ACC112 (cell line): ENCODE results near the gene CCSER1.

Source experiments
- H2AFZ ChIP-seq: fragments of 200-600 bp; sonication (generic); one replicate; pipeline ENCODE4 v1.6.0; 2017; ENCODE audit warnings: antibody characterized with exemption, low read length; ENCODE audit not compliant: unreplicated experiment
- H3K27ac ChIP-seq: fragments of 200-600 bp; sonication (generic); 2 replicates; pipeline ENCODE4 v1.5.1; 2014; ENCODE audit warnings: low read depth, mild to moderate bottlenecking, antibody characterized with exemption, low read length, moderate library complexity
- H3K27me3 ChIP-seq: fragments of 200-600 bp; sonication (generic); 2 replicates; pipeline ENCODE4 v1.6.1; 2014; ENCODE audit warnings: mild to moderate bottlenecking, antibody characterized with exemption, low read length, moderate library complexity, mixed read lengths; ENCODE audit not compliant: insufficient read depth
- H3K36me3 ChIP-seq: fragments of 200-600 bp; sonication (generic); 2 replicates; pipeline ENCODE4 v1.6.1; 2016; ENCODE audit warnings: mild to moderate bottlenecking, antibody characterized with exemption, low read length, moderate library complexity, mixed read lengths; ENCODE audit not compliant: insufficient read depth
- H3K4me1 ChIP-seq: fragments of 200-600 bp; sonication (generic); one replicate; pipeline ENCODE4 v1.6.1; 2016; ENCODE audit warnings: low read length, mixed read lengths; ENCODE audit not compliant: insufficient read depth, unreplicated experiment, control insufficient read depth
- H3K4me3 ChIP-seq: fragments of 200-600 bp; sonication (generic); 2 replicates; pipeline ENCODE4 v1.5.1; 2014; ENCODE audit warnings: mild to moderate bottlenecking, low read depth, low read length
- H3K79me2 ChIP-seq: fragments of 200-600 bp; sonication (generic); one replicate; pipeline ENCODE4 v1.6.0; 2016; ENCODE audit warnings: low read length; ENCODE audit not compliant: control insufficient read depth, unreplicated experiment, insufficient read depth

CCSER1 gene

DNA sequence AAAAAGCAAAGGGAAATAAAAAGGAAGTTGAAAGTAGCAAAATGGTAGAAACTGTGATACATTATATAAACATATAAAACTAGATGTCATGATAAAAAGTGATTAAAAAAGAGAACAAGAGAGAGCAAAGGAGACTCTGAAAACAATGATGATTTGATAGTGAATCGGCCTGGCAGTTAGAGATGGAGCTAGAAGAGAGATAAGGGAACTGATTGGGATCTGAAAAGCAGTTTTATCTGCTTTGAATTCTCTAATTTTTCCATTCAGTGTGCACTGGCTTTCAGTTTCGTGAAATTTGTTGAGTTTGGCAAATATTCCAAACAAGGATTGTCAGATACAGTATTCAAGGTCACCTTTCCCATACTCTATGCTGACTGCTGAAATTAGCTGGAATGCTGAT is 21.9 kb upstream of the CCSER1 start:
- no peaks in the 10 kb centered on the region for H3K4me1 ChIP-seq
- H3K36me3 ChIP-seq, result no peaks in the 10 kb centered on the region
- no peak overlapping the region for H3K27ac ChIP-seq
- H3K27me3 ChIP-seq, result no peaks in the 10 kb centered on the region
- no peak overlapping the region for H3K4me3 ChIP-seq
- H2AFZ ChIP-seq, result no peak overlapping the region
- no peaks in the 10 kb centered on the region for H3K79me2 ChIP-seq

GRCh38 chr4:90112715-90113114 is 14.5 kb upstream of the CCSER1 start:
- H3K4me3 ChIP-seq, result no peak overlapping the region
- H3K79me2 ChIP-seq, result no peaks in the 10 kb centered on the region
- H2AFZ ChIP-seq, result no peak overlapping the region
- no peak overlapping the region for H3K27ac ChIP-seq
- no peaks in the 10 kb centered on the region for H3K27me3 ChIP-seq
- H3K36me3 ChIP-seq, result no peaks in the 10 kb centered on the region
- no peaks in the 10 kb centered on the region for H3K4me1 ChIP-seq

GRCh38 chr4:90113881-90114457 is 13.2 kb upstream of the CCSER1 start:
- Histone ChIP-seq H2AFZ (no peak overlapping the region), H3K4me3 (no peak overlapping the region), H3K79me2 (no peaks in the 10 kb centered on the region)

DNA sequence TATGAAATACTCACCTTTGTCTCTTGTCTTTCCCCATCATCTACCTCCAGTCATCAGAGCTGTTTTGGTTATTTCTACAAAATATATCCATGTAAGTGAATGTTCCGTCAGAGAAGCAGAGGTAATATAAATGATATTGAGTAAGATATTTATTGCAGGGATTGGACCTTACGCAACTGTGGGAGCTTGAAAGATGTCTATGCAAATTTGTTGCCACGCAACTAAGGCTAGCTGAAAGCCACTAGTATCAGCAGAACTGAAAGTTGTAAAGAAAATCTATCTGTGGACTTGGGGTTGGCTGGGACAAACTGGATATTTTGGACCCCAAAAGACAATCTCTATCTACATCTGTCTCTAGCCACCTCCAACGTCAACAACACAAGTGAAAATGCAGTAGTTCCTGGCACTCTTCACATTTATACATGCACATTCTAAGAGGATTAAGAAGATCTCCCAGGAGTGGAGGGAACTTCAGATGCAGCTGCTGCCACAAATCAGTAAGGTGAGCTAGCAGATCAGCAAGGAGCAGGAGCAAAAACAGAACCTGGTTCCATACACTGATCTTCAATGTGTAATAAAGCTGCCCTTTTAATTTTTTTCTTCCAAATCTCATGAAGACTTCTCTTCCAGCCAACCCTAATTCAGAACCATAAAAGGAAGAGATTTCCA is 8.5 kb upstream of the CCSER1 start:
- H3K36me3 ChIP-seq, result no peaks in the 10 kb centered on the region
- H3K27ac ChIP-seq, result no peak overlapping the region
- H3K79me2 ChIP-seq, result no peaks in the 10 kb centered on the region
- H3K4me1 ChIP-seq, result no peaks in the 10 kb centered on the region
- H3K27me3 ChIP-seq, result no peaks in the 10 kb centered on the region
- no peak overlapping the region for H3K4me3 ChIP-seq
- no peak overlapping the region for H2AFZ ChIP-seq

More at GRCh38 chr4:90113881-90114457, 13.2 kb upstream of the CCSER1 start:
- H3K4me1 ChIP-seq, result no peaks in the 10 kb centered on the region
- no peaks in the 10 kb centered on the region for H3K27me3 ChIP-seq
- no peaks in the 10 kb centered on the region for H3K36me3 ChIP-seq
- H3K27ac ChIP-seq, result no peak overlapping the region

GRCh38 chr4:90120037-90120436 is 7.2 kb upstream of the CCSER1 start:
- Histone ChIP-seq H3K4me1 (no peaks in the 10 kb centered on the region), H3K27me3 (peaks cover 2% of the 10 kb centered on the region), H2AFZ (no peak overlapping the region), H3K79me2 (no peaks in the 10 kb centered on the region), H3K36me3 (no peaks in the 10 kb centered on the region), H3K27ac (no peak overlapping the region), H3K4me3 (no peak overlapping the region)

DNA sequence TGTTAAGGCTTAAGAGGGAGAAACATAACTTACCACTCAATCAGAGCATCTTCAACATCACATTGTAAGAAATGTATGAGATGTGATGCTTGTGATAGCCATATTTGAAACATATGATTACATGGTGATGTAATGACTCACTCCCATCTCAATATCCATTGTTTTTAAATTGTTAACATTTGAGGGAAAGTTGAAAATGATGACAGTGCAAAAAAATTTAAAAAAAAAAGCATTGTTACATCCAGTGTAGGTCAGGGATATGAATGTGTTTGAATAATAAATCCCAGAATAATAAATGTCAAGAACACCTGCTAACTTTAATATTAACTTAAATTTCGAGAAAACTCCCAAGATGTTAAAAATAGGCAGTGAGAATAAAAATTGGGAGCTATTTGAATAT is 6.4 kb upstream of the CCSER1 start:
- Histone ChIP-seq H2AFZ (no peak overlapping the region), H3K4me1 (no peaks in the 10 kb centered on the region), H3K27me3 (peaks cover 10% of the 10 kb centered on the region), H3K4me3 (no peak overlapping the region), H3K36me3 (no peaks in the 10 kb centered on the region), H3K79me2 (no peaks in the 10 kb centered on the region), H3K27ac (no peak overlapping the region)

GRCh38 chr4:90121676-90122354 is 5.4 kb upstream of the CCSER1 start:
- peaks cover 20% of the 10 kb centered on the region for H3K27me3 ChIP-seq
- no peaks in the 10 kb centered on the region for H3K4me1 ChIP-seq
- H3K36me3 ChIP-seq, result no peaks in the 10 kb centered on the region
- no peak overlapping the region for H3K4me3 ChIP-seq
- H3K79me2 ChIP-seq, result no peaks in the 10 kb centered on the region
- no peak overlapping the region for H2AFZ ChIP-seq
- no peak overlapping the region for H3K27ac ChIP-seq

DNA sequence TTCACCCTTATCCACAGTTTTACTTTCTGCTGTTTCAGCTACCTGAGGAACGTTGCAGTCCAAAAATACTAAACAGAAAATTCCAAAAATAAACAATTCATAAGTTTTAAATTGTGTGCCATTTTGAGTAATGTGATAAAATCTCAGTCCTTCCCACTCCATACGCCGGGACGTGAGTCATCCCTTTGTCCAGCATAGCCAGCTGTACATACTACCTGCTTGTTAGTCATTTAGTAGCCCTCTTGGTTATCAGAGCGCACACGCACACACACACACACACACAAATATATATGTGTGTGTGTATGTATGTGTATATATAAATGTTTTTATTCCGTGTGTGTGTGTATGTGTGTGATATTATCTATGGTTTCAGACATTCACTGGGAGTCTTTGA is 4.8 kb upstream of the CCSER1 start:
- Histone ChIP-seq H3K4me1 (no peaks in the 10 kb centered on the region), H3K4me3 (no peak overlapping the region), H3K79me2 (no peaks in the 10 kb centered on the region), H2AFZ (no peak overlapping the region), H3K27ac (no peak overlapping the region), H3K36me3 (no peaks in the 10 kb centered on the region), H3K27me3 (peaks cover 25% of the 10 kb centered on the region)

DNA sequence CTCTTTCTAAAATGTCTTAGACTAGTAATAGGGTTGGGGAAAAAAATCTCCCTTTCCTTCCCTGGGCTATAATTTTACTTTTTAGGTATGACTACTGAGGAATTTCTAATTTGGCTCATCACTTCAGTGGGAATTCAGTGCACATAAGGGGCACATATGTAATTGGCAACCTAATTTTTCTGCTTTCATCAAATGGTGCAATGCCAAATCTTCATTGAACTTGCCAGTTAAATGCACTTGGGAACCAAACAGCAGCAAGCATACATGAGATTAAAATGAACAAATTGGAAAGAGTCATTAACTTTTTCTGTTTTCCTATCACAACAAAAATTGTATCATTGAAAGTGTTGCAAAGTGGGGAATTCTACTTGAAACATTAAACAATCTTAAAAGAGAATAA is 2.9 kb upstream of the CCSER1 start:
- peaks cover 45% of the 10 kb centered on the region for H3K27me3 ChIP-seq
- no peak overlapping the region for H3K27ac ChIP-seq

GRCh38 chr4:90126805-90127204 is 389 bp upstream of the CCSER1 start:
- Histone ChIP-seq H2AFZ (no peak overlapping the region), H3K79me2 (no peaks in the 10 kb centered on the region), H3K4me1 (no peaks in the 10 kb centered on the region), H3K27me3 (peaks cover 52% of the 10 kb centered on the region), H3K36me3 (no peaks in the 10 kb centered on the region), H3K4me3 (no peak overlapping the region), H3K27ac (no peak overlapping the region)

More for the DNA sequence above, 2.9 kb upstream of the CCSER1 start:
- H3K36me3 ChIP-seq, result no peaks in the 10 kb centered on the region
- H2AFZ ChIP-seq, result no peak overlapping the region
- H3K79me2 ChIP-seq, result no peaks in the 10 kb centered on the region
- no peak overlapping the region for H3K4me3 ChIP-seq
- H3K4me1 ChIP-seq, result no peaks in the 10 kb centered on the region
